Measurements from ENCODE around the gene CXorf49B.
"Not testable (repeated sequence)": the region's sequence is repeated elsewhere in the genome, so short reads cannot be mapped to it uniquely, and the experiment has no call there.

The CXorf49B gene

DNA sequence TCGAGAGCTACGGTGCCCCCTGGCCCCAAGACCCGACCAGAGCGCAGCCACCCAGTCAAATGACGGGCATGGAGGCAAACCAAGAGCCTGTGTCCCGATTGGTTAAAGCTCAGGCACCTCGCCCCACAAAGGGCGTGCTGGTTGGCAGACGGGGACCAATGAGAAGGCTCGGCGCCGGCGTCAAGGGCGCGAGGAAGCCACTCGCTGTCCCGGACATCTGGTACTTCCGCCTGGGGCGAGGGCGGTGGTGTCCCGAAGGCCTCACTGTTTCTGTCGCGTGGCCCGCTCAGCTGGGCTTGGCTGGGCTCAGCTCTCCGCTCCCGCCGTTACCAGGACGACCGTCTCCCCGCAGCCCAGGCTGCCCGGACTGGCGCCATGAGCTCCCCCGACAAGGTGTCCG, at the start of gene CXorf49B:
TSS of gene CXorf49B (plus strand) at position 301 of the 400 bp plus-strand sequence. CDS start at position 376, 75 bp downstream.
- not testable (repeated sequence) for DNase-seq (ENCODE audit: low spot score)

DNA sequence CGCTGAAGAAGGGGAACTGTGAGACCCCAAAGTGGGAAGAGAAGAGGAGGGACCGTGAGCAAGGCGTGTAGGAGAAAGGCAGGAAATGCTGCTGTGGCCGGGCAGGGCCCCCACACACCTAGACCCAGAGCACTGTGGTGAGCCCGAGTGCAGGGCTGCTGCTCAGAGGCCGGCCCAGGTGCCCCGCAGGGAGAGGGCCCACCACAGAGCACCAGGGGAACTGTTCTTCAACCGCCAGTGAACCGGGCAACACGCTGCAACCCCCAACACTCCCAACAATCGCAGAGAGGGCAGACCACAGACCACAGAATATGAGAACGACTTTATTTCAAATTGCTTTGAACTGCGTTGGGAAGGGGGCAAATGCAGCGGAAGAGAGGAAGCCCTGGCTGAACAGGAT, 49.1 kb upstream of the CXorf49B start:
- DNase-seq (ENCODE audit: low spot score), result not testable (repeated sequence)

DNA sequence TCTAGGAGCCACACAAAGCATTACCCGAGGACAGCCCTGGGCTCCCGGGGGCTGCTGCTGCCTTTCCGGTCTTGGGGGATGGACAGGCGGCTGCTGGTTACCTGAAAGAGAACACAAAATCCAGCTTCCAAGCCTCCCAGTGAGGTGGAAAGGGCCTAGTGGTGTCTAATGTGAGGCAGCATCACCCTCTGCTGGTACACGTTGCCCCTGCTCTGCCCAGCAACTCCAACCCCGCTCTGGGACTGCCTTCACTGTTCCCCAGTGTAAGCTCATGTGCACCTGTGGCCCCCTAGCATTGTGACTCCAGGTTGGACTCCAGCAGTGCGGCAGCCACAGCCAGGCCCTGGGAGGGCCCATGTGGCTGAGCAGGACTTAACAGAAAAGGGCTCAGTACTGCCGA, 47.6 kb upstream of the CXorf49B start:
- DNase-seq (ENCODE audit: low spot score), result not testable (repeated sequence)

DNA sequence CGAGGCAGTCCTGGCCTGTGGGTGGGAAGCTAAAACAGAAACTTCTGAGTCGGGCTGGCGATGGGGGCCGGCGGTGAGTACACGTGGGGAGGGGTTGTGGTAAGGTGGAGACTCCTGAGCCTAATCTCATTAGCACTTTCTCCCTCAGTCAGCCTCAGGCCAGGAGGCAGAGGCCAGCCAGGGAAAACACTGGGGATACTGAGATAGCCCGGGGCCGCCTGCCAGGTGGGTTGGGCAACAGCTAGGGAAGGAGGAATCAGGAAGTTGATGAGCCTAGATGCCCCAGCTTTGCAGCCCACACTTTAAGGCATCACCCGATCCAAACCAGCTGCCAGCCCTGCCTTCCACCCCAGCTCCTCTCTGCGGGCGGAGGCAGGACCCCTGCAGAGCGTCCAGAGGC, 46.8 kb upstream of the CXorf49B start:
- not testable (repeated sequence) for DNase-seq (ENCODE audit: low spot score)

DNA sequence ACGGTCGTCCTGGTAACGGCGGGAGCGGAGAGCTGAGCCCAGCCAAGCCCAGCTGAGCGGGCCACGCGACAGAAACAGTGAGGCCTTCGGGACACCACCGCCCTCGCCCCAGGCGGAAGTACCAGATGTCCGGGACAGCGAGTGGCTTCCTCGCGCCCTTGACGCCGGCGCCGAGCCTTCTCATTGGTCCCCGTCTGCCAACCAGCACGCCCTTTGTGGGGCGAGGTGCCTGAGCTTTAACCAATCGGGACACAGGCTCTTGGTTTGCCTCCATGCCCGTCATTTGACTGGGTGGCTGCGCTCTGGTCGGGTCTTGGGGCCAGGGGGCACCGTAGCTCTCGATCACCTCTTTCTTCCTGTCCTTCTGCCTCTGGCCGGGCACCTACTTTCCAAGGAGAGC, 45.0 kb upstream of the CXorf49B start, which contains the start of gene CXorf49:
TSS of gene CXorf49 (minus strand) at position 101 of the 400 bp plus-strand sequence. CDS start 134 bp downstream, outside the sequence.
- DNase-seq (ENCODE audit: low spot score), result not testable (repeated sequence)

DNA sequence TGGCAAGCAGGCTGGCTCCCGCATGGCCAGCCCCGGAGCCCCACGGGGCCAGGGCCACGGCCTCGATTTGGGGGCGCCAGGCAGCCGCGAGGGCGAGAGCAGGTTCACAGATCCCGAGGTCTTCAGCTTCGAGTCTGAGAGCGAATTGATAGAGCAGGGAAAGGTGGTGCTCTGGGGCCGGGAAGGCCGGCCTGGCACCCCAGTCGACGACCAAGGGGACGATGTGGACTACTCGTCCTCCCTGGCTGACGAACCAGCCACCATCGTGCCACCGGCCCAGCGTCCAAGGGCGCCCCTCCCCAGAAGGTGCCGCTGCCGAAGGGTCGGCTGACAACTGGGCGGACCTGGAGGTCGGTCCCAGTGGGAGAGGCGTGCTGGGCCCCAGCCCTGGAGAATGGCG, 44.0 kb upstream of the CXorf49B start:
- not testable (repeated sequence) for DNase-seq (ENCODE audit: low spot score)

DNA sequence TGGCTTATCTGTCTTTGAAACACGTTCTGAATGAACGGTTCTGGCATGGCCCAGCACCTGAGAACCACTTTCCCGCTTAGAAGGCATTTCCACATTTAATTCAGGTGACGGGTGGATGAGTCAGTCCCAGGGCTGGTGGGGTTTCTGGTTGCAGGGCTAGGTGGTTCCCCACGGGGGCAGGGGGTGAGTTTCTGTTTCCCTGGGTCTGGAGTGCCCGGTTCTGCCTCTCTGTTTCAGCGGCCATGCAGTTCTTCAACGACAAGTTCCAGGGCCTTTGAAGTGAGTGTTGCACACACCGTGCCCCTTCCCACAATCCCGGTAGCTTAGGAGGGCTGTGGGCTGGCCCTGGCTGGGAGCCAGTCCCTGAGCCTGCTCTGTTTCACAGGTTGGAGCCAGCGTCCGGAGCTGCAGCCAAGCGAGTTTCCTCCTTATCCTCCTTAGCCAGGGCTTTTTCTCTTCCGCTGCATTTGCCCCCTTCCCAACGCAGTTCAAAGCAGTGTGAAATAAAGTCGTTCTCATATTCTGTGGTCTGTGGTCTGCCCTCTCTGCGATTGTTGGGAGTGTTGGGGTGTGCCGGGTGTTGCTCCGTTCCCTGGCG, 42.8 kb upstream of the CXorf49B start:
- not testable (repeated sequence) for DNase-seq (ENCODE audit: low spot score)

DNA sequence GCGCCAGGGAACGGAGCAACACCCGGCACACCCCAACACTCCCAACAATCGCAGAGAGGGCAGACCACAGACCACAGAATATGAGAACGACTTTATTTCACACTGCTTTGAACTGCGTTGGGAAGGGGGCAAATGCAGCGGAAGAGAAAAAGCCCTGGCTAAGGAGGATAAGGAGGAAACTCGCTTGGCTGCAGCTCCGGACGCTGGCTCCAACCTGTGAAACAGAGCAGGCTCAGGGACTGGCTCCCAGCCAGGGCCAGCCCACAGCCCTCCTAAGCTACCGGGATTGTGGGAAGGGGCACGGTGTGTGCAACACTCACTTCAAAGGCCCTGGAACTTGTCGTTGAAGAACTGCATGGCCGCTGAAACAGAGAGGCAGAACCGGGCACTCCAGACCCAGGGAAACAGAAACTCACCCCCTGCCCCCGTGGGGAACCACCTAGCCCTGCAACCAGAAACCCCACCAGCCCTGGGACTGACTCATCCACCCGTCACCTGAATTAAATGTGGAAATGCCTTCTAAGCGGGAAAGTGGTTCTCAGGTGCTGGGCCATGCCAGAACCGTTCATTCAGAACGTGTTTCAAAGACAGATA, 2.4 kb upstream of the CXorf49B start:
- DNase-seq (ENCODE audit: low spot score), result not testable (repeated sequence)

DNA sequence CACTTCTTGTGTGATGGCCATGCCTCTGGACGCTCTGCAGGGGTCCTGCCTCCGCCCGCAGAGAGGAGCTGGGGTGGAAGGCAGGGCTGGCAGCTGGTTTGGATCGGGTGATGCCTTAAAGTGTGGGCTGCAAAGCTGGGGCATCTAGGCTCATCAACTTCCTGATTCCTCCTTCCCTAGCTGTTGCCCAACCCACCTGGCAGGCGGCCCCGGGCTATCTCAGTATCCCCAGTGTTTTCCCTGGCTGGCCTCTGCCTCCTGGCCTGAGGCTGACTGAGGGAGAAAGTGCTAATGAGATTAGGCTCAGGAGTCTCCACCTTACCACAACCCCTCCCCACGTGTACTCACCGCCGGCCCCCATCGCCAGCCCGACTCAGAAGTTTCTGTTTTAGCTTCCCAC, 1.7 kb downstream of the CXorf49B start:
- DNase-seq (ENCODE audit: low spot score), result not testable (repeated sequence)

DNA sequence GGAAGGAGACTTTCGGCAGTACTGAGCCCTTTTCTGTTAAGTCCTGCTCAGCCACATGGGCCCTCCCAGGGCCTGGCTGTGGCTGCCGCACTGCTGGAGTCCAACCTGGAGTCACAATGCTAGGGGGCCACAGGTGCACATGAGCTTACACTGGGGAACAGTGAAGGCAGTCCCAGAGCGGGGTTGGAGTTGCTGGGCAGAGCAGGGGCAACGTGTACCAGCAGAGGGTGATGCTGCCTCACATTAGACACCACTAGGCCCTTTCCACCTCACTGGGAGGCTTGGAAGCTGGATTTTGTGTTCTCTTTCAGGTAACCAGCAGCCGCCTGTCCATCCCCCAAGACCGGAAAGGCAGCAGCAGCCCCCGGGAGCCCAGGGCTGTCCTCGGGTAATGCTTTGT, 2.5 kb downstream of the CXorf49B start:
- not testable (repeated sequence) for DNase-seq (ENCODE audit: low spot score)

DNA sequence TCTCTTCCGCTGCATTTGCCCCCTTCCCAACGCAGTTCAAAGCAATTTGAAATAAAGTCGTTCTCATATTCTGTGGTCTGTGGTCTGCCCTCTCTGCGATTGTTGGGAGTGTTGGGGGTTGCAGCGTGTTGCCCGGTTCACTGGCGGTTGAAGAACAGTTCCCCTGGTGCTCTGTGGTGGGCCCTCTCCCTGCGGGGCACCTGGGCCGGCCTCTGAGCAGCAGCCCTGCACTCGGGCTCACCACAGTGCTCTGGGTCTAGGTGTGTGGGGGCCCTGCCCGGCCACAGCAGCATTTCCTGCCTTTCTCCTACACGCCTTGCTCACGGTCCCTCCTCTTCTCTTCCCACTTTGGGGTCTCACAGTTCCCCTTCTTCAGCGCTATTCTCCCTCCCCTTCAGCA, 4.0 kb downstream of the CXorf49B start:
- DNase-seq (ENCODE audit: low spot score), result not testable (repeated sequence)

DNA sequence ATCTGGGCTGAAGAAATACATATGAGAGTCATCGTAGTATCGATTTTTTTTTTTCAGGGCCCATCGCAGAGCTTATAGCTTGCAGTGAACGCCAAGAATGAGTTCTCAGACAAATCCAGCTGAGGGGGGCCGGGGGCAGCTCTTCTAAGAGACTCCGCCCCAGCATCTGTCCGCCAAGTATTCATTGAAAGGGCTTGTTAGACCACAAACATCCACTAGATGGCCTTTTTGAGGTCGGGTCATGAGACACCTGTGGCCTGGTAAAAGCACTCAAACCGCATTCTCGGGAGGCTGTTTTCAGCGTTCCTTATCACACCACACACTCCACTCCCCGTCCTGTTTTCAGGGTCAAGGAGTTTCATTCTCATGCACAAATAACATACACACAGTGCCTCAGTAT, 15.2 kb downstream of the CXorf49B start:
- not testable (repeated sequence) for DNase-seq (ENCODE audit: low spot score)

DNA sequence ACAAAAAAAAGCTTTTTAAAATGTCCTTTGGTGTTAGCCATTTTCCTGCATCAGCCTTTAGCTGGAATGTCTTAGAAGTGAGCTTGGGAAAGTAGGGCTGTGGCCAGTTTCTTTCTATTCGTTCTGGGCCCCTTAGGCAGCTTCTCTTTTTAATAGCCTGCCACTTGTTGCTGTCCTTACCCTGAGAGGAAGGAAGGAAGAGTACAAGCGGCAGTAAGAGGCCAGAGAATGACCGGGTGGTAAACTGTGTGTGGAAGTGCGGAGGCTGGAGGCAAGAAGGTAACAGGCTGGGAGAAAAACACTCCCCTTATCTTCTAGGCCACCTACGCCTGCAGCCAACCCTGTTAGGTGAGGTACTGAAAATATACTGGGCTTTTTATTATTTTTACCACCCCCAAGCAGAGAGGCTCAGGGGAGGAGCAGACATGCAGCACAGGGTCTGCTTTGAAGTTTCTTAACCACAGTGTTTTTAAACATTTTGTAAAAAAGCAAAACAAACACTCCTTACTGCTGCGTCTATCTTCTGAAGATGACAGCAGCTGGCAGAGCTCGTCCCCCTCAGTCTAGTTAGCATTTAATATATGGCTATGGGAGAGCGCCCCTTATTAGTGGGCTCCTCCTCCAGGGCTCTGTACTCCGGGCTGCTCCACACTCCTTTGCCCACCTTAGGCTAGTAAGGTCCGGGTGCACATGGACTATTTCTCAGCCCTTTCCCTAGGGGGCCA, 19.2 kb downstream of the CXorf49B start:
- DNase-seq (ENCODE audit: low spot score), result not testable (repeated sequence)

DNA sequence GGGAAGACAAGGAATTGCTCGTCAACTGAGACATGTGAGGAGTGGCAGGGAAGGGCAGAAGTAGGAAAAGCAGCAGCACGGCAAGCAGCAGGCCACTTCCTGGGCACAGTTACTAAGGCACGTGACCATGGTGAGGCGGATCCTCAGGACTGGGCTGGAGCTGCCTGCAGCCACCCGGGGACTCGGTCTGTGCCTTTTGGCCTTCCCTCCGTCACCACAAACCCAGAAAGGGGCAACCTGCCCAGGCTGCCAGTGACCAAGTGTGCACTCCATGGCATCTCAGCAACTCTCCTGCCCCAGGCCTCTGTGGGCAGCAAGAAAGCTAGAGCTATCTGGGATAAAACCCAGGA, 19.8 kb downstream of the CXorf49B start:
- not testable (repeated sequence) for DNase-seq (ENCODE audit: low spot score)

DNA sequence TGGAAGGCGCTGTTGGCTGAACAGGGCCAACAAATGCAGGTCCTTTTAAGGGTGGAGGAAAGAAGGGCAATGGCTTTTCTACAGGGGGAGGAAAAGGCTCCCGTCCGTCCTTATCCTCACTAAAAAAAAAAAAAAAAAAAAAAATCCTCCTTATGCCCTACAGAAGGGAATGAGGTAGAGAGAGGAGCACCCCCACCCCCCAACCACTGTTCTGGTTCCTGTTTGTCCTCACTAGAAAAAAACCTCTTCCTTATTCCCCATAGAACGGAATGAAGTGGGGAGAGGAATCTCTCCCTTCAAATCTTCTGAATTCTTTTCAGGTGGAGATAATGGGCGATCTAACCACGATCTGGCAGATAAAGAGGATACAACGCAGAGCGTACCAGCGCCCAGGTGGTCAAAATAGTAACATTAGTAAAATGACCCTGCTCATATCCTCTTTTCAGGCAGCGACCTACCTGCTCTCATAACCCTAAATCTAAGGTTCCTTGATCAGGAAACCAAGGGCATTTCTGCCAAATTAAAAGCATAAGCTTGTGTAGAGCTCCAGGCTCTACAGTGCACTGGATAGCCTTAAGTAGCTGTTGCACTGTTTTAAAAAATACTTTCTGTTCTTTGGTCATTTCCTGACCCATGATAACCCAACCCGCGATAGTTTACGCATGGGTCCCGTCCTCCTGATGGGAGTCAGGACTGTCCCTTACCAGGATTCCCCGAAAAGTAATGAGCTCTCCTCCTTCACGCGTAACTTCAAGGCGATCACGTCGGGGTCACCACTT, 20.6 kb downstream of the CXorf49B start:
- not testable (repeated sequence) for DNase-seq (ENCODE audit: low spot score)

DNA sequence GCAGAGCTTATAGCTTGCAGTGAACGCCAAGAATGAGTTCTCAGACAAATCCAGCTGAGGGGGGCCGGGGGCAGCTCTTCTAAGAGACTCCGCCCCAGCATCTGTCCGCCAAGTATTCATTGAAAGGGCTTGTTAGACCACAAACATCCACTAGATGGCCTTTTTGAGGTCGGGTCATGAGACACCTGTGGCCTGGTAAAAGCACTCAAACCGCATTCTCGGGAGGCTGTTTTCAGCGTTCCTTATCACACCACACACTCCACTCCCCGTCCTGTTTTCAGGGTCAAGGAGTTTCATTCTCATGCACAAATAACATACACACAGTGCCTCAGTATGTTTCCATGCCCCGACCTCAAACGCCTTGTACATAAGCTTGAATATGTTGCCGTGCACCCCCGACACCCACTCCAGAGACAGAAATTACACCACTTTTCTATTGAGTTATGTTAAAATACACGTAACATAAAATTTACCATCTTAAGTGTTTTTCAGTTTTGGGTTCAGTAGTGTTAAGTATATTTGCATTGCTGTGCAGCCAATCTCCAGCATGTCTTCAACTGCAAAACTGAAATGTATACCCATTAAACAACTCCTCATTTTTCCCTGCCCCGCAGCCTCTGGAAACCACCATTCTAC, 21.3 kb downstream of the CXorf49B start:
- DNase-seq (ENCODE audit: low spot score), result not testable (repeated sequence)

DNA sequence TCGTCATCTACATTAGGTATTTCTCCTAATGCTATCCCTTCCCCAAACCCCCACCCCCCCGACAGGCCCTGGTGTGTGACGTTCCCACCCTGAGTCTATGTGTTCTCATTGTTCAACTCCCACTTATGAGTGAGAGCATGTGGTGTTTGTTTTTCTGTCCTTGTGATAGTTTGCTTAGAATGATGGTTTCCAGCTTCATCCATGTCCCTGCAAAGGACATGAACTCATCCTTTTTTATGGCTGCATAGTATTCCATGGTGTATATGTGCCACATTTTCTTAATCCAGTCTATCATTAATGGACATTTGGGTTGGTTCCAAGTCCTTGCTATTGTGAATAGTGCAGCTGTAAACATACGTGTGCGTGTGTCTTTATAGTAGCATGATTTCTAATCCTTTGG, 43.3 kb downstream of the CXorf49B start:
- DNase-seq (ENCODE audit: low spot score), result not testable (repeated sequence)

DNA sequence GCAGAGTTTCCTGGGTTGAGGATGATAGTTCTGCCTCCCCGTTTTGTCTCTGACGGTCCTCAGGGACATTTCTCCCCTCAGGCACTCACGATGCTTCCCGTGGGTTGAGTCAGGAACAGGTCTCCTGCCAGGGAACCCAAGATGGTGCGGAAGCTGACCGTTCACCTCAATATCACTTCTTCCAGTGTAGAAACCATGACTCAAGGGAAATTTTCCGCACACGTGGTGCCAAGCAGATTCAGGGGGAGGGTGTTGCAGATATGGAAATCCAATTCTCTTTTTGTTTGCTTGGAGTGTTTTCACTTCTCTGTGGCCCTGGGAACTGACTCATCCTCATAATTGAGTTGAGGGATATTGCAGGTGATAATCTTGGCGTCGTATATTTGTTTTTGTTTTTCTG, 46.7 kb downstream of the CXorf49B start:
- DNase-seq (ENCODE audit: low spot score), result no peak

DNA sequence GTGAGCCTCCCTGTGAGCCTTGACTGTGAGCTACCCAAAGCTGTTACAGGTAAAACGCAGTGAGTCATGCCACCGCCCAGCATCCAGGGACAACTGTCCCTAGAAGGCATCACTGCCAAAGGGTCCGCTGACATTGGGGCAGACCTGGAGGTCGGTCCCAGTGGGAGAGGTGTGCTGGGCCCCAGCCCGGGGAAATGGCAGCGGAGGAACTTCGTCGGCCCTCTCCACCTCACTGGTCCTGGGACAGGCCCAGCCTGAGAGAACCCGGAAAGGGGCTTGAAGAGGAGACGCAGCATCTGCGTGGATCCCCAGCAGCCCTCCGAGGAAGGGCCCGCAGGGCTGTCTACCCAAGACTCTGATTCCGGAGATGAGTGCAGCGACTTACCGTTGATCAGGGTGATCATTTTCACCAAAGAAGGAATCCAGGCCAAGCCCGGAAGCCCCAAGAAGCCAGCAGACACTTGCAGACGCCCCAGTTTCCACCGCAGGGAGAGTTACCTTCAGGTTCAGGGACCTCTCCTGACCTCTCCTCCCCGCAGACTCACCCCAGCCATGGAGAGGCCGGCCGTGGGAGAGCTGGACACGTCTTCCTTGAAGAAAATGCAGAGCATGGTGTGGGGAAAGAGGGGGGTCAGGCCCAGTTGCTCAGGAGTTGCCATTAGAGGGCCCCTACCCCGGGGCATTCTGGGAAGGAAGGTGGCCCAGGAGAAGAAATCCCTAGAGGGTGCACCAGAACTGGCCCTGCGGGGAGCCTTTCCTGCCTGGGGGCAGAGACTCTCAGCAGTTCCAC, 51.2 kb downstream of the CXorf49B start:
- no peak for DNase-seq (ENCODE audit: low spot score)

DNA sequence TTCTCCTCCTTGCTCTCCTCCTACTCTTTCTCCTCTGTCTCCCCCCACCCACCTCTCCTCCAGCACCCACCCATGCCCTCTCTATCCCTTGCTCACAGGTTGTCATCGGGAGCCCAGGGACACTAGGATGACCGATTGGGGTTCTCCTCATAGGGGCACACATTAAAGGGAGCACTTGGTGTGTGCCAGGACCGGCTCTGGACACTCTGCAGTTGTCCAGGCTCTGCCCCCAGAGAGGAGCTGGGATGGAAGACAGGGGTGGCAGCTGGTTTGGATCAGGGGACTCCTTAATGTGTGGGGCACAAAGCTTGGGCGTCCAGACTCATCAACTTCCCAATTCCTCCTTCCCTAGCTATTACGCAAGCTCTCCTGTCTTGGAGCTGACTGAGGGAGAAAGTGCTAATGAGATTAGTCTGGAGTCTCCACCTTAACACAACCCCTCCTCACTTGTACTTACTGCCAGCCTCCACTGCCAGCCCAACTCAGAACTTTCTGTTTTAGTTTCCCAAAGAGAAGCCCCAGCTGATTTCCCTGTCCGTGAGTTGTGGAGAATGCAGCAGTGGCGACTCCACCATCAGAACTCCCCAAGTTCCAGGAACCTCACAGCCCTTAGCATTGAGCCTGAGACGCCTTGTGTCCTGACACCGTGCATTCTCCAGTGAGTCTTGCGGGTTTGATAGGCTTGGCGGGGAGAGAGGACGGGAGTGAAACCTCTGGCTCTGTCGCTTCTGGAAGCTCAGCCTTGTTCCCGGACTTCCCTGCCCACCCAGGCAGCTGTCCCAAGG, 52.2 kb downstream of the CXorf49B start:
- DNase-seq (ENCODE audit: low spot score), result no peak

DNA sequence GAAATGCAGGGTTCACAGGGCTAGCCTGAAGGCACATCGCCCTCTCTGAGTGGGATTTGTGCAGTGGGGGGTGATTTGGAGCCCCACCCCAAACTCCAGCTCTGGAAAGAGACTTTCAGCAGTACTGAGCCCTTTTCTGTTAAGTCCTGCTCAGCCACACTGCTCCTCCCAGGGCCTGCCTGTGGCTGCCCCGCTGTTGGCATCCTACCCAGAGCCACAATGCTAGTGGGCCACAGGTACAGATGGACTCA, 52.7 kb downstream of the CXorf49B start:
- DNase-seq (ENCODE audit: low spot score), result no peak

Measured in activated CD4-positive, alpha-beta T cell treated with anti-CD3 and anti-CD28 coated beads, Interleukin-2, Interleukin-4, amounts not matched to agents 100 ng/mL and 50 ng/mL, durations not matched to agents 16 hours and 8 hours (primary cell).